Measurements from ENCODE around the gene EIF2S2.

Gene EIF2S2

DNA sequence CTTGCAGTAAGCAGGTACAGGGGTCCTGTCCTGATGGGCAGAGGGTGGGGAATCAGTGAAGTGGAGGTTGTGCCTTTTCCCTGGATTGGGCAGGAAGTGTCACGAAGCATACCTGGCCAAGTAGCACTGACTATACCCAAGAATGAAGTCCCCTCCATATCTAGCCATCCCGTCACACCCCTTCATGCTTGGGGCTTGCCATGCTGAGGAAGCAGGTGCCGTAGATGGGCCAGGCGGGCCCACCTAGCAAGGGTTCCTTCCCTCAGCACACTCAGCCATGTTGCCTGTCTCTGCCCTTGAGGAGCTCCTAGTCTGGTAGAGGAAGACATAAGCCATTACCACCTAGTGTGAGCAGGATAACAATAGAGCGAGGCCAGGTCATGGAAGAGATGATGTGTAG is 33.5 kb downstream of the EIF2S2 start:
- TF ChIP-seq HOXD13 (CRISPR knock-in tag; IDR thresholded peaks at IDR 0.05; ENCODE audit: borderline replicate concordance) (no peak), ZBTB1 (tag by site-specific recombination; IDR thresholded peaks at IDR 0.05) (no peak), EGR2 (tag by site-specific recombination; IDR thresholded peaks at IDR 0.05; ENCODE audit: low read depth) (no peak), ZNF596 (tag by site-specific recombination; IDR thresholded peaks at IDR 0.05) (no peak)
- TF ChIP-seq, protein P1, sequence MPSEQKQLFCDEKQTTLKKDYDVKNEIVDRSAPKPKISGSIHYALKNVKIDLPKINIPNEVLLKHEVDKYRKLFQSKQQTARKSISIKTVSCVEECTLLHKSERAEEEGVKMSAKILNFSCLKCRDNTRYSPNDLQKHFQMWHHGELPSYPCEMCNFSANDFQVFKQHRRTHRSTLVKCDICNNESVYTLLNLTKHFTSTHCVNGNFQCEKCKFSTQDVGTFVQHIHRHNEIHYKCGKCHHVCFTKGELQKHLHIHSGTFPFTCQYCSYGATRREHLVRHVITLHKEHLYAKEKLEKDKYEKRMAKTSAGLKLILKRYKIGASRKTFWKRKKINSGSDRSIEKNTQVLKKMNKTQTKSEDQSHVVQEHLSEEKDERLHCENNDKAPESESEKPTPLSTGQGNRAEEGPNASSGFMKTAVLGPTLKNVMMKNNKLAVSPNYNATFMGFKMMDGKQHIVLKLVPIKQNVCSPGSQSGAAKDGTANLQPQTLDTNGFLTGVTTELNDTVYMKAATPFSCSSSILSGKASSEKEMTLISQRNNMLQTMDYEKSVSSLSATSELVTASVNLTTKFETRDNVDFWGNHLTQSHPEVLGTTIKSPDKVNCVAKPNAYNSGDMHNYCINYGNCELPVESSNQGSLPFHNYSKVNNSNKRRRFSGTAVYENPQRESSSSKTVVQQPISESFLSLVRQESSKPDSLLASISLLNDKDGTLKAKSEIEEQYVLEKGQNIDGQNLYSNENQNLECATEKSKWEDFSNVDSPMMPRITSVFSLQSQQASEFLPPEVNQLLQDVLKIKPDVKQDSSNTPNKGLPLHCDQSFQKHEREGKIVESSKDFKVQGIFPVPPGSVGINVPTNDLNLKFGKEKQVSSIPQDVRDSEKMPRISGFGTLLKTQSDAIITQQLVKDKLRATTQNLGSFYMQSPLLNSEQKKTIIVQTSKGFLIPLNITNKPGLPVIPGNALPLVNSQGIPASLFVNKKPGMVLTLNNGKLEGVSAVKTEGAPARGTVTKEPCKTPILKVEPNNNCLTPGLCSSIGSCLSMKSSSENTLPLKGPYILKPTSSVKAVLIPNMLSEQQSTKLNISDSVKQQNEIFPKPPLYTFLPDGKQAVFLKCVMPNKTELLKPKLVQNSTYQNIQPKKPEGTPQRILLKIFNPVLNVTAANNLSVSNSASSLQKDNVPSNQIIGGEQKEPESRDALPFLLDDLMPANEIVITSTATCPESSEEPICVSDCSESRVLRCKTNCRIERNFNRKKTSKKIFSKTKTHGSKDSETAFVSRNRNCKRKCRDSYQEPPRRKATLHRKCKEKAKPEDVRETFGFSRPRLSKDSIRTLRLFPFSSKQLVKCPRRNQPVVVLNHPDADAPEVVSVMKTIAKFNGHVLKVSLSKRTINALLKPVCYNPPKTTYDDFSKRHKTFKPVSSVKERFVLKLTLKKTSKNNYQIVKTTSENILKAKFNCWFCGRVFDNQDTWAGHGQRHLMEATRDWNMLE (tag by site-specific recombination; conservative IDR thresholded peaks at IDR 0.05; ENCODE audit: low read depth): no peak
- peaks cover 0 to 88% of the 10 kb centered on the region in 2 experiments; a peak in 1 of 3 replicates for H3K36me3 ChIP-seq (ENCODE audit: control insufficient read depth in 2 of 2, insufficient read depth in 1 of 2, low read length in 2 of 2)
- H3K4me3 ChIP-seq (ENCODE audit: low read depth, low read length): no peak overlapping the region
- H3K9me3 ChIP-seq (ENCODE audit: control insufficient read depth, insufficient read depth, low read depth, low read length): no peaks in the 10 kb centered on the region
- H3K4me1 ChIP-seq (ENCODE audit: control insufficient read depth, insufficient read depth, low read length): peaks cover 3% of the 10 kb centered on the region; the same call in 1 of the 2 replicates
- H3K27ac ChIP-seq (ENCODE audit: extremely low read depth, low read depth, low read length): no peak overlapping the region
- ChIA-PET POLR2A (no interaction called here), CTCF (interaction anchor here (0.6 to 1.0 kb wide), 2 partner anchors 21 to 52 kb away, joined by 3 to 4 read pairs; no protein-coding TSS in a partner anchor)

DNA sequence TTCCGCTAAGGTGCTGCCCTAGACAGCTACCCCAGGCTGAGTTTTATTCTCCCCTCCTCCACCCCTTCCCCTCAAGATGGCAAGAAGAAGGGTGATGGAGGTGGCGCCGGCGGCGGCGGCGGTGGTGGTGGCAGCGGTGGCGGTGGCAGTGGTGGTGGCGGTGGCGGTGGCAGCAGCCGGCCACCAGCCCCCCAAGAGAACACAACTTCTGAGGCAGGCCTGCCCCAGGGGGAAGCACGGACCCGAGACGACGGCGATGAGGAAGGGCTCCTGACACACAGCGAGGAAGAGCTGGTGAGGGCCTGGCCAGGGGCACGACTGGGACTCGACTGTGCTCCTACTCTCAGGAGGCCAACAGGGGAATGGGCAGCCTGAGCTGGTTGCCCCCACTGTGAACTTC is 35.1 kb downstream of the EIF2S2 start:
- Histone ChIP-seq H3K27ac (ENCODE audit: extremely low read depth, low read depth, low read length) (no peak overlapping the region), H3K4me3 (ENCODE audit: low read depth, low read length) (no peak overlapping the region), H3K36me3 (ENCODE audit: control insufficient read depth in 2 of 2, insufficient read depth in 1 of 2, low read length in 2 of 2) (peaks cover 0 to 94% of the 10 kb centered on the region in 2 experiments; a peak in 1 of 3 replicates), H3K4me1 (ENCODE audit: control insufficient read depth, insufficient read depth, low read length) (no peaks in the 10 kb centered on the region), H3K9me3 (ENCODE audit: control insufficient read depth, insufficient read depth, low read depth, low read length) (no peaks in the 10 kb centered on the region)
- POLR2A ChIA-PET: interaction anchor here (0.7 to 1.3 kb wide), 2 partner anchors 13 to 35 kb away, joined by 3 to 5 read pairs; partner anchors contain the start of gene EIF2S2
- CTCF ChIA-PET: interaction anchor here (1.6 kb wide), 1 partner anchor 163 kb away, joined by 3 read pairs; no protein-coding TSS in a partner anchor
- no peak for TF ChIP-seq ZNF133 (tag by site-specific recombination; IDR thresholded peaks at IDR 0.05)
- TF ChIP-seq GLIS2 (tag by site-specific recombination; IDR thresholded peaks at IDR 0.05): no peak
- TF ChIP-seq ZNF416 (tag by site-specific recombination; IDR thresholded peaks at IDR 0.05): no peak
- TF ChIP-seq, protein P2, sequence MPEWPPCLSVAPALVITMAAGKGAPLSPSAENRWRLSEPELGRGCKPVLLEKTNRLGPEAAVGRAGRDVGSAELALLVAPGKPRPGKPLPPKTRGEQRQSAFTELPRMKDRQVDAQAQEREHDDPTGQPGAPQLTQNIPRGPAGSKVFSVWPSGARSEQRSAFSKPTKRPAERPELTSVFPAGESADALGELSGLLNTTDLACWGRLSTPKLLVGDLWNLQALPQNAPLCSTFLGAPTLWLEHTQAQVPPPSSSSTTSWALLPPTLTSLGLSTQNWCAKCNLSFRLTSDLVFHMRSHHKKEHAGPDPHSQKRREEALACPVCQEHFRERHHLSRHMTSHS (tag by site-specific recombination; IDR thresholded peaks at IDR 0.05): no peak
- no peak for TF ChIP-seq ZNF596 (tag by site-specific recombination; IDR thresholded peaks at IDR 0.05)
- no peak for TF ChIP-seq ZXDB (tag by site-specific recombination; IDR thresholded peaks at IDR 0.05)

DNA sequence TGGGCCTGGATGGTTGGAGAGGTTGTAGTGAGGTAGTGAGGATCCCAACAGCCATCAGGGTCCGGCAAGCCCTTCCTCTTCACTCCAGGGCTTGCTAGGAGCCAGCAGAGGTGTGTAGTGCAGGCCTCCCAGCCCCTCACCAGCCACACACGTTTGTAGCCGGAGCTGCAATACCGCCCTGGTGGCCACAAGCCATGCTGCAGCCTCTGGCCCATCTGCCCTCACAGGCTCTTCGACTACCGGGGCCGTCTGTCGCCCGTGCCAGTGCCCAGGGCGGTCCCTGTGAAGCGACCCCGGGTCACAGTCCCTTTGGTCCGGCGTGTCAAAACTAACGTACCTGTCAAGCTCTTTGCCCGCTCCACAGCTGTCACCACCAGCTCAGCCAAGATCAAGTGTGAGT is 36.4 kb downstream of the EIF2S2 start:
- POLR2A ChIA-PET: no interaction called here
- no peaks in the 10 kb centered on the region for H3K4me1 ChIP-seq (ENCODE audit: control insufficient read depth, insufficient read depth, low read length)
- H3K27ac ChIP-seq (ENCODE audit: extremely low read depth, low read depth, low read length): no peak overlapping the region
- TF ChIP-seq ZNF530 (tag by site-specific recombination; IDR thresholded peaks at IDR 0.05; ENCODE audit: low read depth) (no peak), ZFP37 (tag by site-specific recombination; IDR thresholded peaks at IDR 0.05) (no peak), ZNF24 (tag by site-specific recombination; IDR thresholded peaks at IDR 0.05) (no peak), ZNF660 (tag by site-specific recombination; IDR thresholded peaks at IDR 0.05) (no peak), FEZF1 (tag by site-specific recombination; IDR thresholded peaks at IDR 0.05) (no peak), ZNF121 (tag by site-specific recombination; IDR thresholded peaks at IDR 0.05) (no peak)
- TF ChIP-seq, protein P2 (tag by site-specific recombination; IDR thresholded peaks at IDR 0.05): no peak
- TF ChIP-seq, protein P3, sequence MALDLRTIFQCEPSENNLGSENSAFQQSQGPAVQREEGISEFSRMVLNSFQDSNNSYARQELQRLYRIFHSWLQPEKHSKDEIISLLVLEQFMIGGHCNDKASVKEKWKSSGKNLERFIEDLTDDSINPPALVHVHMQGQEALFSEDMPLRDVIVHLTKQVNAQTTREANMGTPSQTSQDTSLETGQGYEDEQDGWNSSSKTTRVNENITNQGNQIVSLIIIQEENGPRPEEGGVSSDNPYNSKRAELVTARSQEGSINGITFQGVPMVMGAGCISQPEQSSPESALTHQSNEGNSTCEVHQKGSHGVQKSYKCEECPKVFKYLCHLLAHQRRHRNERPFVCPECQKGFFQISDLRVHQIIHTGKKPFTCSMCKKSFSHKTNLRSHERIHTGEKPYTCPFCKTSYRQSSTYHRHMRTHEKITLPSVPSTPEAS (tag by site-specific recombination; IDR thresholded peaks at IDR 0.05): no peak
- TF ChIP-seq, protein P4, sequence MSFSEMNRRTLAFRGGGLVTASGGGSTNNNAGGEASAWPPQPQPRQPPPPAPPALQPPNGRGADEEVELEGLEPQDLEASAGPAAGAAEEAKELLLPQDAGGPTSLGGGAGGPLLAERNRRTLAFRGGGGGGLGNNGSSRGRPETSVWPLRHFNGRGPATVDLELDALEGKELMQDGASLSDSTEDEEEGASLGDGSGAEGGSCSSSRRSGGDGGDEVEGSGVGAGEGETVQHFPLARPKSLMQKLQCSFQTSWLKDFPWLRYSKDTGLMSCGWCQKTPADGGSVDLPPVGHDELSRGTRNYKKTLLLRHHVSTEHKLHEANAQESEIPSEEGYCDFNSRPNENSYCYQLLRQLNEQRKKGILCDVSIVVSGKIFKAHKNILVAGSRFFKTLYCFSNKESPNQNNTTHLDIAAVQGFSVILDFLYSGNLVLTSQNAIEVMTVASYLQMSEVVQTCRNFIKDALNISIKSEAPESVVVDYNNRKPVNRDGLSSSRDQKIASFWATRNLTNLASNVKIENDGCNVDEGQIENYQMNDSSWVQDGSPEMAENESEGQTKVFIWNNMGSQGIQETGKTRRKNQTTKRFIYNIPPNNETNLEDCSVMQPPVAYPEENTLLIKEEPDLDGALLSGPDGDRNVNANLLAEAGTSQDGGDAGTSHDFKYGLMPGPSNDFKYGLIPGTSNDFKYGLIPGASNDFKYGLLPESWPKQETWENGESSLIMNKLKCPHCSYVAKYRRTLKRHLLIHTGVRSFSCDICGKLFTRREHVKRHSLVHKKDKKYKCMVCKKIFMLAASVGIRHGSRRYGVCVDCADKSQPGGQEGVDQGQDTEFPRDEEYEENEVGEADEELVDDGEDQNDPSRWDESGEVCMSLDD (tag by site-specific recombination; IDR thresholded peaks at IDR 0.05): no peak
- no peaks in the 10 kb centered on the region for H3K9me3 ChIP-seq (ENCODE audit: control insufficient read depth, insufficient read depth, low read depth, low read length)
- CTCF ChIA-PET: interaction anchor here (1.0 to 1.6 kb wide), 2 partner anchors 87 to 162 kb away, joined by 3 to 5 read pairs; no protein-coding TSS in a partner anchor
- peaks cover 0 to 86% of the 10 kb centered on the region in 2 experiments; a peak in 1 of 3 replicates for H3K36me3 ChIP-seq (ENCODE audit: control insufficient read depth in 2 of 2, insufficient read depth in 1 of 2, low read length in 2 of 2)
- no peak overlapping the region for H3K4me3 ChIP-seq (ENCODE audit: low read depth, low read length)

All from HEK293 (cell line).